ENCODE data around the gene RBM12.

The RBM12 gene

DNA sequence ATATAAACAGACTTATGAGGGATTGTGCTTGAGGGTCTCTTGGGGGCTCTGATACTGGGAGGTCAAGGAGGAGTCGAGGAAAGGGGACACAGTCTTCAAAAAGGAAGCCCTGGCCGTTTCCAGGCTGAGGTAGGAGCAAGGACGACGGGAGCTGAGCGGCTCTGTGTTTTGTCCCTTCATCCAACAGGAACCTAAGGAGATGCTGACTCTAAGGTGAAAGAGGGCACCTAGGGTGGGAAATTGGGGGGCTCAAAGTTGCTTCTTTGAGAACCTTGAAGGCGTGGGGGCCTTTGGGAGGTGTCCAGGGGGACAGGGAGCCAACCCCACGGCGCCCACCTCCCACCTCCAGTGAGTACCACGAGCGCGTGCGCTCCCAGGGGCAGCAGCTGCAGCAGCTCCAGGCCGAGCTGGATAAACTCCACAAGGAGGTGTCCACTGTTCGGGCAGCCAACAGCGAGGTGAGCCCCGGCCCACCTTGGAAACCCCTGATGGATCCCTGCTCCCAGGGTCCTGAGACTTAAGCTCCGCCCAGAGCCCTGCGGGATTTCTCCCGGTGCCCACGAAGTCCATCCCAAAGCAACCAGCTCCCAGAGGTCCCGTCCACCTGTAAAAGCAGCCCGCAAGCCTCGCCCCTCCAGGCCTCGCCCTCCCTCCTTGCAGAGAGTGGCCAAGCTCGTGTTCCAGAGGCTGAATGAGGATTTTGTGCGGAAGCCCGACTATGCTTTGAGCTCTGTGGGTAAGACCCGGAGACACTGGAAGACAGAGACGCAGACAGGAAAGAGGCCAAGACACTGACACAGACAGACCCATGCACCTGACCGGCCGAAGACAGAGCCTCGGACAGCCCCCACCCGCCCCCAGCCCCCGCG lies 46.2 kb downstream of the RBM12 start:
- peak; percentile 6 for DNase-seq

DNA sequence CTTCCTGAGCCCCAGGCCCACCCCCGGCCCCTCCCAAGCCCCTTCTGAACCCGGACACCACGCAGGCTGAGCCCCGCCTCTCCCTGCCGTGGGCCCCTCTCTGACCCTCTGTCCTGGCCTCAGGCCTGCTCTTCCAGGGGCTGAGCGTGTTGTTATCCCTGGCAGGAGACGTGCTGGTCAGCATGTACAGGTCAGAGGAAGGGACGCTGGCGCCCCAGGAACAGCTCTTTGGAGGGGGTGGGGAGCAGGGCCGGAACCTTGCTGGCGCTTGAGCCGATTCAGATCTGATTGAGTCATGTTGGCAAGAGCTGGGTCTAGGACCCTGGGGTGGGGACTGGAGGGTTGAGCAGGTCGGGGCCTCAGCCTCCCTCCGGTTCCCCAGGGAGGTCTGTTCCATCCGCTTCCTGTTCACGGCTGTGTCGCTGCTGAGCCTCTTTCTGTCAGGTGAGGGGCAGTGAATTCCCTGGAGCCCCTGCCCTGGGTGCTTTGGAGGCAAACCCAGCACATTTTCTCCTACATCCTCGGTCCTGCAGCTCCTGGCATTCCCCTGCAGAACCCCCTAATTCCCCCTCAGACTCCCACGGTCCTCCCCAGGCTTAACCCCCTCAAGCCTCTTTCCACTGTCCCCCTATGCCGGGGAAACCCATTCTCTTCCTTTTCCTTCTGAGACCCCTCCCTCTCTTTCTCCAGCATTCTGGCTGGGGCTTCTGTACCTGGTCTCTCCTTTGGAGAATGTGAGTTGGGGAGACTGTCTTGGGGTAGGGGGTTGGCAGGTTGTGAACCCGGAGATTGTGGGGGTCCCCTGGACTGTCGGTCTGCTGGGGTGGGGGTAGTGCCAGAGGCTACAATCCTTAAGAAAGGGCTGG lies 47.1 kb downstream of the RBM12 start:
- DNase-seq, result peak; percentile 19

DNA sequence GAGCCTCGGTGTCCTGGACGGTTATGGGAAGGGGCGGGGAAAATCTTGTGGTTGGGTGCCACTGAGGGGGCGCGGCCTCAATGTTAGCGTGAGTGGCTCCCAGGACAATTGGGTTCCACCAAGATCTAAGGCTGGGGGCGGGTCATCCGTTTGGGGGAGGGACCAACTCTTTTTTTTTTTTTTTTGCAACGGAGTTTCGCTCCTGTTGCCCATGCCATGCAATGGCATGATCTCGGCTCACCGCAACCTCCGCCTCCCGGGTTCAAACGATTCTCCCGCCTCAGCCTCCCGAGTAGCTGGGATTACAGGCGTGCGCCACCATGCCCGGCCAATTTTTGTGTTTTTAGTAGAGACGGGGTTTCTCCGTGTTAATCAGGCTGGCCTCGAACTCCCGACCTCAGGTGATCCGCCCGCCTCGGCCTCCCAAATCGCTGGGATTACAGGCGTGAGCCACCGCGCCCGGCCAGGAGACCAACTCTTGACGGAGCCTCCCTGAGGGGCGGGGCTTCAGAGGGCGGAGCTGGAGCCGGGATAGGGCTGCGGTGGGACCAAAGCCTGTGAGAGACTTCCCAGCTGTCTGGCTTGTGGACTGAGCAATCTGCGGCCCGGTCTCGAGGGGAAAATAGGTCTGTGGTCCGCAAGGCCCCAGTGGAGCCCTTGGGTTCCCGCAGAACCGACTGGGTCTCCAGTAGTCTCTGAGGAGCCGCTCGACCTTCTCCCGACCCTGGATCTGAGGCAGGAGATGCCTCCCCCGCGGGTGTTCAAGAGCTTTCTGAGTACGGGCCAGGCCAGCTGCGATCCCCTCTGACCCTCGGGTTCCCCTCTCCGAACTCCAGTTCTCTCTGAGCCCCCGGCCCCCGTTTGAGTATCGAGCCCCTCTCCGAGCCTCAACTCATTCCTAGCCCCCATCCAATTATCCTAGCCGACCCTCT lies 48.0 kb downstream of the RBM12 start:
- DNase-seq, result peak; percentile 25

DNA sequence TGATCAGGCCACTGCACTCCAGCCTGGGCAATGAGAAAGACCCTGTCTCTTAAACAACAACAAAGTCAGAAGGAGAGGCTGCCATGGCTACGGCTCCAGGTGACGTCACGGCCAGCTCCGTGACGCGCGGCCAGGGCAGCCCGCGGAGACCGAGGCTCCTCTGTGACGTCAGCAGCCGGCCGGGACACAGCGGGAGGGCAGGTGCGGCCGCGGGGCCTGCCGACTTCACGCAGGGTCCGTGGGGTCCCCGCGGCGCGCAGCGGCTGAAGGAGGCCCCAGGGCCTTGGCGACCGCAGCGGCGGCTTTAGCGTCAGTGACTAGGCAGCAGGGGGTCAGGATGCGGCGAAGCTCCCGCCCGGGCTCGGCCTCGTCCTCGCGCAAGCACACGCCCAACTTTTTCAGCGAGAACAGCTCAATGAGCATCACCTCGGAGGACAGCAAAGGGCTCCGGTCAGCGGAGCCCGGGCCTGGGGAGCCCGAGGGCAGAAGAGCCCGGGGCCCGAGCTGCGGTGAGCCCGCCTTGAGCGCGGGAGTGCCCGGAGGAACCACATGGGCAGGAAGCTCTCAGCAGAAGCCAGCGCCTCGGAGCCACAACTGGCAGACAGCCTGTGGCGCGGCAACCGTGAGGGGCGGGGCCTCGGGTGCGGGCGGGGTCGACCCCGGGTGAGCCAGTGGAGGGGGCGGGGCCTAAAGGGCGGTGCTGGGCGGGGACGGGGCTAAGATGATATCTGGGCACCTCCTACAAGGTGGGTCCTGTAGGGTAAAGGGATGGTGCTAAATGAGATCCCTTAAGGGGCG lies 48.8 kb downstream of the RBM12 start, which contains the start of gene SPAG4:
SPAG4 (plus strand) TSS at position 163 of the 798 bp plus-strand sequence; CDS start at position 338, 175 bp downstream.
- DNase-seq, result peak; percentile 100

- no peak for DNase-seq
Observed at GRCh38 chr20:35611482-35611881, 53.2 kb downstream of the RBM12 start.

- DNase-seq, result no peak
Observed at GRCh38 chr20:35610833-35611427, 53.8 kb downstream of the RBM12 start.

GRCh38 chr20:35607003-35607735 lies 57.5 kb downstream of the RBM12 start:
- DNase-seq, result no peak

DNA sequence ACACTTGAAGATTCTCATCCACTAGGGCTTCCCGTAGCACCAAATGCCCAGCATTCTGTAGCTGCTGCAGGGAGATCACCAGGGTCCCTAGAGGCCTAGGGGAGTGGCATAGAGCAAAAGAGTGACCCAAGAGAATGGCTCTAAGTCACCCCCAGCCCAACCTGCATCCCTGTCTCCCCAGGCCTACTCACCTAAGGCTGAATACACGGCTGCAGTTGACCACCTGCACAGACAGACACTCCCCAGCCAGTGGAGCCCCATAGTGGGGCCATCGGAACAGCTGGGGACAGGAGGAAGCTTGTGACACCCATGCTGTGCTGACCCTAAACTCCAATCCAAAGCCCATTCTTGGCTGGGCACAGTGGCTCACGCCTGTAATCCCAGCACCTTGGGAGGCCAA lies 58.6 kb downstream of the RBM12 start:
- no peak for DNase-seq

DNA sequence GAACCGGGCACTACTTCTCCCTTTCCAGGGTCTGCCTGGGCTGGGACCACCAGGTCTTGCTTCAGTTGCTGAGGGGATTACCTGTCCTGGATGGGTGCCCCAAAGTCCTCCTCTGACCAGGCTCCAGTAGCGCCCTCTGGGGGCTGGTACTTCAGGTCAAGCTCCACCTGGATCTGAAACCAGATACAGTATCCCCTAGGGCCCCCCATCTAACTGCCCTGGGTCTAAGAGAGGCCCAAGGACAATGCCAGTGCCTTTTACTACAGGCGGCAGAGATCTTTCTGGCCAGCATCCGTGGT lies 60.3 kb downstream of the RBM12 start:
- peak; percentile 13 for DNase-seq

DNA sequence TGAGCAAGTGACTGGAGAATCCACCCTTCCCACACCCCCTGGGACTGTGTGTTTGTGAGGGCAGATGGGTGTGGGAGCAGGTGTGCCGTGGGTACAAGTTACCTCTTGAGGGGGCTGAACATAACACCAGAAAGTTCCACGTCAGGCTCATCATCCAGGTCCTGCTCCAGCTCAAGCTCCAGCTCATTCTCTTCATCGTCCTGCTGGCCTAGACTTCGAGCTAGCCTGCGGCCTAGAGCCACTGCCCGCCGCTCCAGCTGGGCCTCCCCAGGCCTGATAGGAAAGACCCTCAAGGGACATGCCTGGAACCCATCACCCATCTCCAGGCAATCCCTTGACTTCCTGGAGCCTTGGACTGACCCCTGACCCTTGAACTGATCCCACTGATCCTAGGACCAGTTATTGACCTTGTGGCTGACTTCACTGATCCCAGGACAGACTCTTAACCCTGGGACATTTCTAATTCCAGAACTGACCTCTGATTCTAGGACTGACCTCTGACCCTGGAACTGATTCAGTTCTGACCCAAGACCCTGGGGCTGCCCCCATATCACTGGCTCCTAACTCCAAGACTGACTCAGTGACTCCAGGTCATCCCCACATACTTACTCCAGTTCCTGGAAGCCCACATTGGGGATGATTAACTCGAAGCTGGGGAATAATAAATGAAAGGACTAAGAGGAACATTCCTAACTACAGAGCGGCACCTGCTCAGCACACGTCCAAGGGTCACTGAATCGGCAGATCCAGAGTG lies 60.8 kb downstream of the RBM12 start:
- no peak for DNase-seq

- DNase-seq, result no peak
Observed at GRCh38 chr20:35602851-35603495, 61.7 kb downstream of the RBM12 start.

- no peak for DNase-seq
Observed at GRCh38 chr20:35601990-35602389, 62.7 kb downstream of the RBM12 start.

GRCh38 chr20:35600993-35601973 lies 63.4 kb downstream of the RBM12 start:
- DNase-seq, result peak; percentile 79

- DNase-seq, result no peak
Observed at GRCh38 chr20:35600176-35600992, 64.3 kb downstream of the RBM12 start.

DNA sequence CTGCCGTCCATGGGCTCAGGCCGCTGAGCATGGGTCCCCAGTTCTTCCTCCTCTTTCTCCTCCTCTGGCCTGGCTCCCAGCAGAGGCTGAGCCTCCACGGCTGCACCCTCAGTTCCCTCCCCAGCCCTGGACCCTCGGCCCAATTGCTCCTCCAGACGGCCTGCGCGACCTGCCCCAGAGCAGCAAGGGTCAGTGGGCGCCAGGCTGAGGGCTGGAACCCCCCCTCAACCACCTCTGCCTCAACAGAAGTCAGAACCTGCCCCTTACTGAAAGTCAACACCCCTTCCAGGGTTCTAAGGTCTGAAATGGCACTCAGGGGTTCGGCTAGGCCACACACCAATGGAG lies 65.0 kb downstream of the RBM12 start:
- DNase-seq, result no peak

Data from CD4-positive, alpha-beta T cell treated with Interleukin-4 for 4 hours (primary cell).